GM19238 (cell line): Measurements from ENCODE around the gene RRP12.
"Not testable (repeated sequence)": the region's sequence is repeated elsewhere in the genome, so short reads cannot be mapped to it uniquely, and the experiment has no call there.

ENCODE experiments used
- DNase-seq: peaks from one replicate; pipeline ENCODE4 v3.0.0; 2011; ENCODE audit warnings: low spot score; ENCODE audit not compliant: insufficient read length

RRP12 gene

GRCh38 chr10:97400665-97401454 lies at the start of gene RRP12:
Gene RRP12 (minus strand): TSS chr10:97401340. CDS start chr10:97401231, 109 bp downstream.
- DNase-seq: peak; percentile 98

GRCh38 chr10:97450828-97451227 lies 49.7 kb upstream of the RRP12 start:
- no peak for DNase-seq

- peak; percentile 97 for DNase-seq
Measured at GRCh38 chr10:97445722-97446639, 44.8 kb upstream of the RRP12 start, which contains the start of the genes EXOSC1 and ZDHHC16. Gene EXOSC1 (minus strand): TSS chr10:97446006. CDS start chr10:97445985, 21 bp downstream. Gene ZDHHC16 (plus strand): TSS chr10:97446175. CDS start chr10:97451676, 5,501 bp downstream.

- DNase-seq: no peak
Measured at GRCh38 chr10:97445357-97445721, 44.2 kb upstream of the RRP12 start.

- no peak for DNase-seq
Measured at GRCh38 chr10:97444212-97444611, 43.1 kb upstream of the RRP12 start.

- no peak for DNase-seq
Measured at GRCh38 chr10:97442277-97442676, 41.1 kb upstream of the RRP12 start.

- no peak for DNase-seq
Measured at GRCh38 chr10:97435211-97435610, 34.1 kb upstream of the RRP12 start.

GRCh38 chr10:97434557-97434956 lies 33.4 kb upstream of the RRP12 start:
- DNase-seq: no peak

GRCh38 chr10:97434055-97434454 lies 32.9 kb upstream of the RRP12 start:
- no peak for DNase-seq

GRCh38 chr10:97428572-97428981 lies 27.4 kb upstream of the RRP12 start:
- DNase-seq: no peak

- DNase-seq: no peak
Measured at GRCh38 chr10:97427571-97428179, 26.5 kb upstream of the RRP12 start.

GRCh38 chr10:97426776-97427570 lies 25.8 kb upstream of the RRP12 start:
- no peak for DNase-seq

- DNase-seq: peak; percentile 99
Measured at GRCh38 chr10:97425964-97426775, 25.0 kb upstream of the RRP12 start, which contains the start of gene PGAM1. Gene PGAM1 (plus strand): TSS chr10:97426191. CDS start chr10:97426308, 117 bp downstream.

- not testable (repeated sequence) for DNase-seq
Measured at GRCh38 chr10:97423757-97424098, 22.6 kb upstream of the RRP12 start.

- DNase-seq: no peak
Measured at GRCh38 chr10:97416565-97416964, 15.4 kb upstream of the RRP12 start.

GRCh38 chr10:97412891-97413304 lies 11.8 kb upstream of the RRP12 start:
- DNase-seq: no peak

- DNase-seq: no peak
Measured at GRCh38 chr10:97411406-97411805, 10.3 kb upstream of the RRP12 start.

GRCh38 chr10:97408496-97408992 lies 7.4 kb upstream of the RRP12 start:
- no peak for DNase-seq

- DNase-seq: no peak
Measured at GRCh38 chr10:97407952-97408248, 6.8 kb upstream of the RRP12 start.
